Left renal cortex interstitium (tissue), 4 donors: Measurements from ENCODE around the gene UBE2J1. TPM values are rescaled to one million over a fixed set of nuclear protein-coding genes. Genes with fewer than 3 reads are reported as not detected.
"Not testable (repeated sequence)": the region's sequence is repeated elsewhere in the genome, so short reads cannot be mapped to it uniquely, and the experiment has no call there.

Experiments
- DNase-seq, 4 donors: peaks; one replicate each; pipeline ENCODE4 v3.0.0-alpha.2; 2013; ENCODE audit warnings: low read depth in 4 of 4, low spot score in 2 of 4, missing footprints in 1 of 4
- polyA plus RNA-seq, 4 donors: library from polyadenylated mRNA; unstranded; fragments of 120-200 nt; gene quantifications; one replicate each; pipeline ENCODE4 v1.2.1, GENCODE V29; 2013; ENCODE audit not compliant: insufficient read length in 4 of 4

The UBE2J1 gene, protein sequence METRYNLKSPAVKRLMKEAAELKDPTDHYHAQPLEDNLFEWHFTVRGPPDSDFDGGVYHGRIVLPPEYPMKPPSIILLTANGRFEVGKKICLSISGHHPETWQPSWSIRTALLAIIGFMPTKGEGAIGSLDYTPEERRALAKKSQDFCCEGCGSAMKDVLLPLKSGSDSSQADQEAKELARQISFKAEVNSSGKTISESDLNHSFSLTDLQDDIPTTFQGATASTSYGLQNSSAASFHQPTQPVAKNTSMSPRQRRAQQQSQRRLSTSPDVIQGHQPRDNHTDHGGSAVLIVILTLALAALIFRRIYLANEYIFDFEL
- 10 to 100 TPM; 51.4 to 63.6 (median 57.5) TPM for polyA plus RNA-seq

DNA sequence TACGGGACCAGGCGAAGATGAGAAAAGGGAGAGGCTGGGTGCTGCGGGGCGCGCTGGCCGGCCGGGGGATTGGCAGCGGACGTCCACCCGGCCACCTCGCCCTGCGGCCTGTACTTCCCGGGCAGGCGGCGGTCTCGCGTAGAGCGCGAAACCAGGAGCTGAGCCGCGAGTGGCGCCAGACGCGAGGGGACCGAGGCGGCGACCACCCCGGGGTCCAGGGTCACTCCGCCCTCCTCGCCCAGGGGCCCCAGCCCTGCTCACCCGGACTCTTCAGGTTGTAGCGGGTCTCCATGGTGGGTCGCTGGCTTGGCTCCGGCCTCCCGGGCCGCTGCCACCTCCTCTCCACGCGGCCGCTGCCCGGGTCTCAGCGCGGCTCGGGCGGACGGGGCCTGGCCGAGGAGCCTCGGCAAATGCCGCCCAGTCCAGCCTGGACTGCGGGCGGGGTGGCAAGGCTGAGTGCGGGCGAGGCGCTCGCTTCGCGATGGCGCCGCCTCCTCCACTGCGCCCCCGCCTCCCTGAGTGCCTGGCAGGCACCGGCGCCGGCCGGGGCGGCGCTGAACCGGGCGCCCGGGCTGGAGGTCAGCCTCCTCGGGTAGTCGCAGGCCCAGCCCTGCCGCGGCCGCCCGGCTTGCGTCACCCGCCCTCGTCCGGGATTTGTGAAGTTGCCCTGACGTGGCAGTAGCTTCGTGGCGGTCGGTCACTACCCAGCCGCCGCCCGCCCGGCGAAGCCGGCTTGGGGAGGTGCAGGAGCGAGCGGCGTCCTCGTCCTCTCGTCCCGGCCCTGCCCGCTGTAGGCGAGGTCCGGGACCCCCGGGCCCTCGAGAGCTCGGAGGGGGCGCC, at the start of gene UBE2J1:
Gene UBE2J1 (minus strand): TSS at position 445 of the 840 bp plus-strand sequence. CDS start 153 bp downstream, at position 292.
- DNase-seq = peak in 3 of 4 donors; percentile 66 to 69 (median 67)

DNA sequence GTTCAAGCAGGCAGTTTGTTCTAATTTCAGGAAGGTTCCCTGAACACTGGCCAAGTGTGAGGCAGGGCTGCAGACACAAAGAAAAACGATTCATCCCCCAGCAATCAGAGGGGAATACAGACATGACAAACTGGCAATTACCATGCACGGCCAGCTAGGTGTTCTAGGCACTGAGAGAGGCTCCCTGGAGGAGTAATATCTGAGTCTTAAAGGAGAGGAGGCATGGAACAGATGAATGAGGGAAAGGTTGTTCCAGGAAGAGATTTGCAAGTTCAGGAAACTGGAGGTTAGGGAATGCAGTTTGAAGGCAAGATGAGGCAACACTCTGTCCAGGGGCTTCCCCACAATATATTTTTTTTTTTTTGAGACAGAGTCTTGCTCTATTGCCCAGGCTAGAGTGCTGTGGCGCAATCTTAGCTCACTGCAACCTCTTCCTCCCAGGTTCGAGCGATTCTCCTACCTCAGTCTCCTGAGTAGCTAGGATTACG, 48.4 kb upstream of the UBE2J1 start:
- no peak for DNase-seq

DNA sequence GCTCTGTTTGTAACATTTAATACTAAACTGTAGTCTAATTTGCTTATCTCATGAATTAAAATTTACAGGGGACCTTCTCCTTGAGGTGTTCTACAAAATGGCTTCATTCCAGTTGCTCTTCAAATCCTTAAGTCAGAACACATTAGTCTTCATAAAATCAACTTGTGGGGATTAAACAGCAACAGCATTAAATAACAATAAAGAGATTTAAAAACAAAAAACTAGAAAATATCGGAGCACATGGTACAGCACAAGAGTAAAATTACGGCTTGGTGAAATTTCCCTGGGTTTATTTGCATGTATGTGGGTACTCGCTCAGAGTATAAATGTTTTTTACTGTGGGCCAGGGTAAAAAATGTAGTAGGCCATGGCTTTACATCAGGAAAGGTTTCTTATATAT, 47.5 kb upstream of the UBE2J1 start:
- no peak for DNase-seq

DNA sequence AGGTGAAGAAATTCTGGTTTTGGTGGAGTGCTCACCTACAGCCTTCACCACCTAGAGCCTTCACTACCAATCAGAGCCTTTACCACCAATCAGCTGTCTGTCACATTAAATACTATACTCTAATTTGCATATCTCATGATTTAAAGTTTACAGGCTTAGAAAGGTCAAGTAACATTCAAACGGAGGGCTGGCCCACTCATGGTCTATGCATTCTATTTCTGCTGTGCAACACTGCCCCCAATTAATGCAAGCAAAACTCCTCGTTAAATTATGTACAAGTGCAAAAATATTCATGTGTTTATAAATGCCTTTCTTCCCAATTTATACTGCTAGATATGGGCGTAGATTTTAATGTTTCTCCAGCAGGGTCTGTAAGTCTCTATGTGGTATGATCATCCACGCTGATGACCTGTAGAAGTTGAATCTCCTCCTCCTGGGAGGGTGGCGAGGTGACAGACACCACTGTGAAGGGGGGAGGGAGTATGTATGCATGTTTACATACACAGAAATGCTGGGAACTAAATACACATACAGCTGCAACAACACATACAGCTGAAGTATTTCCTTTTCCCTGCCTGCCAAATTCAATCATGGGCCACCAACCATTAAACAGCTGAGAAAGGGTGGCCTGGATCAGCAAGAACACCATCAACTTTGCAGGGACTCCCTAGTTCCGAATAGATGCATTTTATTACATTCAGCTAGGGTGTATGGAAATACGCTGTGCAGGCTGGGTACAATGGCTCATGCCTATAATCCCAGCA, 46.4 kb upstream of the UBE2J1 start:
- no peak for DNase-seq

DNA sequence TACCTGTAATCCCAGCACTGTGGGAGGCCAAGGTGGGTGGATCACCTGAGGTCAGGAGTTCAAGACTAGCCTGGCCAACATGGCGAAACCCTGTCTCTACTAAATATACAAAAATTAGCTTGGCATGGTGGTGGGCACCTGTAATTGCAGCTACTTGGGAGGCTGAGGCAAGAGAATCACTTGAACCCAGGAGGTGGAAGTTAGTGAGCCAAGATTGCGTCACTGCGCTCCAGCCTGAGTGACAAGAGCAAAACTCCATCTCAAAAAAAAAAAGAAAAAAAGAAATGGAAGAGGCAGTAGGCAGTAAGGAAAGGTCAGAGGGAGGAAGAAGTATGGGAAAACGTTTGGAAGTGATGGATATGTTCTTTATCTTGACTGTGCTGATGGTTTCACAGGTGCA, 45.4 kb upstream of the UBE2J1 start:
- DNase-seq = not testable (repeated sequence)

DNA sequence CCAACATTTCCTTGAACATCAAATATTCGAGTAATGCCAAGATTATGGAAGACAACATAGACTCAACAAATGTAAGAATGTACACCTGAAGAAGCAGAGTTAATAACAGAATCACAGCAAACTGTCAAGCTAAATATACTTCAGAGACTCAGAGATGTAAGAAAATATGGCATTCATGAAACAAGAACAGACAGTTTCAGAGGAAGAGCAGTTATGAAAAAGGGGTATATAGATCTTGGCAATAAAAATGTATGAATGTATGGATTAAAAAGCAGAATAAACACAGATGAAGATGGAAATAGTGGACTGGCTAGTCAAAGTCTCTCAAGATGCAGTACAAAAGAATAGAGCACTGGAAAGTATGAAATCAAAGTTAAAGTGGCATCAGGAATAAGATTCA, 41.1 kb upstream of the UBE2J1 start:
- DNase-seq = no peak

DNA sequence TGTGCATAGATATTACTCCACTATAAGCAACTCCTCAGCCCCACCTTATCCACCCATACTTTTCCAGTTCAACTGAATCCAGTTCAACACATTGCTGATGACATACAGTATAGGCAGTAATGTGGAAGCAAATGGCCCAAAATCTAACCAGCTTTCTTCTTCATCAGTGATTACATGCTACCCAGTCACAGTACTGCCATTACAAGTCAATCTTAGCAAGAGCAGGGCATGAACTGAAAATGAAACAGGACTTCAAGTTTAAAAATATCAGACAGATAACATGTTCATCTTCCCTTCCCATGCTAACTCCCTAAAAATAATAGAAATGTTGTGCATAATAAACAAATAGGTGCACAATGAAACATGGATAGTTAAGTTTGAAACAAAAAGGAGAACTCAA, 40.3 kb upstream of the UBE2J1 start:
- DNase-seq = no peak

DNA sequence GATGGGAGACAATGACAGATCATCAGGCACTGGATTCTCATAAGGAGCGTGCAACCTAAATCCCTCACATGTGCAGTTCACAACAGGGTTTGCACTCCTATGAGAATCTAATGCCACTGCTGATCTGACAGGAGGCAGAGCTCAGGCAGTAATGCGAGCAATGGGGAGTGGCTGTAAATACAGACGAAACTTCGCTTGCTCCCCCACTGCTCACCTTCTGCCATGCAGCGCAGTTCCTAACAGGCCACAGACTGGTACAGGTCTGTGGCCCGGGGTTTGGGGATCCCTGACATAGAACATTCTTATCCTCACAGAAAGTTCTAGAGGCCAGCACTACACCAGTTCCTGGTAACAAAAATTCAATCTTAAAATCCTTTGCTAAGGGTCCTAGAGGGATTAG, 36.3 kb upstream of the UBE2J1 start:
- DNase-seq = no peak

DNA sequence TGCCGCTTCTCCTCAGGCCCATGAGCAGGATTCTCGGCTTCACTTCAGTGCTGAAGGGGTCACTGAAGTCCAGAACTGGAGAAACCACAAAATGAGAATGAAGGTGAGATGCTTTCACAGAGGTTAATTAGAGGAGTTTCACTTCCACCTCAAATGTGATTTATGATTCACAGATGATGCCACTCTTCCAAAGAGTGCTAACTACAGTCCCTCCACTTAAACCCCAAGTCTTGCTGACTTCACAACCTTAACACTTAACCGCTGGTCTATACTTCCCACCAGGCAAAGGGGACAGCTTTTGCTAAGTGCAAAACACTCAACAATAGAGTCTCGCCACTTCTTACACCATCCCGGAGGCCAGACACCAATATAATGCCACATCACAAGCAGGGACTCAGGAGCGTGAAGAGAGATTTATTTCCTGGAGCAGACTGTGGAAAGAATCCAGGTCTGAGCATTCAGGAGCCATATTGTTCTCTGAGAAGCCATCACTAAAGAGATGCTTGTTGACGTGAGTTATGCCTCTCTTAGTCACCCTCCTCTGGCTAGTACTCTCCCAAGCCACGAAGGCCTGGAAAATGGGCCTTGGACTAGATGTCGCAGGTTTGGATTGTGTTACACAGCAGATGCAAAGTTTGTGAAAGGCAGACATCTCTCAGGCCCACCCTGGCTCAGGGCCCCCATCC, 35.1 kb upstream of the UBE2J1 start:
- DNase-seq = no peak

DNA sequence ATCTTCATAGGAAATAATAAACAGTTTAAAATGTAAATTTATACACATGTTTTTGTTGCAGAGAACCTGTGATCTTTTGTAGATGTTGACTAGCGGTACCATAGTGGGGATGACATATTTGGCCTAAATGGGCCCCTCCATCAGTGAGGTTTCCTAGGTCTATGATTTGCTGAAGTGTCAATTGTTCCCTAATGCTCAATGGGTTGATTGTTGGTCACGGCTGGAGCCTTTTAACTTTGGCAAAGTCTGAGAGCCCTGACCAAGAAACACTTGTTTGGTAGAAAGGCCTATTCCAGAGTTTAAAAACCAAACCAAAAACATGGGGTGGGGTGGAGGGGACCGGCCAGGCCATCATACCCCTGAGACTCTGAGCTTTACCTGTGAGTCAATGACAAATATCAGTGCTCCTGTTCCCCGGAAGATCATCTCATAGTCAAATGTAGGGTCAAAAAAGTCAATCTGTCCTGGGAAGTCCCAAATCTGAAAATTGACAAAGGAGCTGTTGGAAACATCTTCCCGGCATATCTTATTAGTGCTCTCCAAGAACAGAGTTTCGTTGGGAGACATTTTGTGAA, 34.5 kb upstream of the UBE2J1 start:
- no peak for DNase-seq

DNA sequence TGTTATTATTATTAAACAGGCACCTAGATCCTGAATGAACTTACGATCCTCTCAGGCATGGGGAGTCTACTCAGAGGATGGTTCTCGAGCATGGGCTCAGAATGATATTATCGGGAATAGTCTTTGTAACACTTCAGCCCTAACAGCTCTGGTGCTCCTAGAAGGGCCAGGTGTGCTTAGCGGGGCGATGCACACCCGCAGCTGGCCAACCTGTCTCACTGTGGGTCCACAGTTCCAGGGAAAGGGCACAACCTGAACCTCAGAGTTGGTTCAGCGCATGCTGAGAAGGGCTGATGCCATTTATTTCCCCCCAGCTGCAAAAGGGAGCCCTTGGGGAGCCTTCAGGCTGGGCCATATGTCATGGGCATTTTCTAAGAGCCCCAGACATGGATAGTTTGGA, 33.3 kb upstream of the UBE2J1 start:
- no peak for DNase-seq

DNA sequence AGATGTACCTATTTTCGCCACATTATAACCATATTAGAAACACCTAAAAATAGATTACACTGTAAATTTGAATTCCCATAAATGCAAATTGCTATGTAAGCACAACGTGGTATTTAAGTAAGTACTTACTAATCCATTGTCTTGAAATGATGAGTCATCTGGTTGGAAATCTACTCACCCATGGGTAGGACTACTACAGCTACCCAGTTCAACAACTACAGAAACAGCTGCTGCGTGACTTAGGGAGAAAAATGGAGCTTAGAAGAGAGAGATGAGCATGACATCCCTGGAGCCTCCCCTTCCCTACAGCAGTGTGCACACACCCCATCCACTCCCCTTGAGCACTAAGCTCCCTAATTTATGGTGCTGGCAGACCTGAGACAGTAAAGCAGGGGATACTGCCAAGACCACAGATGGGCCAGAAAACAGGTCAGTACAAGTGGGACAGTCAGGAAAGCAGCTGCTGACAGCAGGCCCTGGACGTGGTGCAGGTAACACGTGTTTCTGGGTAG, 32.7 kb upstream of the UBE2J1 start:
- no peak for DNase-seq

DNA sequence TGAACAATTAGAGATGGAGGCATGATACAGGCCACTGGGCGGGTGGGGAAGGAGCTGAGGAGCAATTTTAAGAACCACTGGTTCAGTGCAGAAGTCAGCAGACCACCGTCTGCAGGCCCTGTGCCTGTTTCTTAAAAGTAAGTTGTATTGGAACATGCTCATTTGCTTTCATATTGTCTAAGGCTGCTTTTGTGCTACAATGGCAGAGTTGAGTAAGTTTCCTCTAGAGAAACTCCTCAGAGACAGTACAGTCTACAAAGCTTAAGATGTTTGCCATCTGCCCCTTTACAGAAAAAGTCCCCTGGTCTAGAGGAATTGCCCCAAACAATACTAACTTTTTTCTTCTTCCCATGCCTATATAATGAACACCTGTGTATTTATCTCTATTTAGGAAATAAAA, 28.5 kb upstream of the UBE2J1 start:
- no peak for DNase-seq

DNA sequence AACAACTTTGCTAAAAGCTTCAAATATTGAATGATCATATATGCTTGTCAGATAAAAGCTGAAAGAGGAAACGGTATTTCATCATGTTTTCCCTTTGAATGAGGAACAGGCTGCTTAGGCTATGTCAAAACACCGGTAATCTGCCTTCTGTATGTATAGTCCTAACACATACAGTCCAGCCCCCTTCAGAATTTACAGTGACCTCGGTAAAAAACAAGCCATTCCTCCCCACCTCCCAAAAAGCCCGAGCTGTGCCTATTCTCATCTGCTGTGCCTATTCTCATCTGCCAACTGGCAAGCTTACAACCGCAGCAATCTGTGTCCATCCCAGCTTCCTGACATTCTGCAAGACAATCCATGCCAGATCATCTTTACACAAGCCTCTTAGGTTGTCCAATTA, 26.8 kb upstream of the UBE2J1 start:
- DNase-seq = no peak

DNA sequence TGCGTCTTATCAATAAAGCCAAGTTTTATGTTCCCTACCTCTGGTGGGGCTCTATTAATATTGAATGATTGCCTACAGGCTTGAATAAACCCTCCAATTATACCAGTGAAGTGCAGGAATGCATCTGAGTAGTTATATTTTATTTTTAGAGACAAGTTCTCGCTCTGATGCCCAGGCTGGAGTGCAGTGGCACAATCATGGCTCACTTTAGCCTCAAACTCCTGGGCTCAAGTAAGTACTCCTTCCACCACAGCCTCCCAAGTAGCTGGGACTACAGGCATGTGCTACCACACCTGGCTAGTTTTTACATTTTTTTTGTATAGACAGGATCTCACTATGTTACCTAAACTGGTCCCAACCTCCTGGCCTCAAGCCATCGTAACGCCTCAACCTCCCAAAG, 26.1 kb upstream of the UBE2J1 start:
- DNase-seq = no peak

DNA sequence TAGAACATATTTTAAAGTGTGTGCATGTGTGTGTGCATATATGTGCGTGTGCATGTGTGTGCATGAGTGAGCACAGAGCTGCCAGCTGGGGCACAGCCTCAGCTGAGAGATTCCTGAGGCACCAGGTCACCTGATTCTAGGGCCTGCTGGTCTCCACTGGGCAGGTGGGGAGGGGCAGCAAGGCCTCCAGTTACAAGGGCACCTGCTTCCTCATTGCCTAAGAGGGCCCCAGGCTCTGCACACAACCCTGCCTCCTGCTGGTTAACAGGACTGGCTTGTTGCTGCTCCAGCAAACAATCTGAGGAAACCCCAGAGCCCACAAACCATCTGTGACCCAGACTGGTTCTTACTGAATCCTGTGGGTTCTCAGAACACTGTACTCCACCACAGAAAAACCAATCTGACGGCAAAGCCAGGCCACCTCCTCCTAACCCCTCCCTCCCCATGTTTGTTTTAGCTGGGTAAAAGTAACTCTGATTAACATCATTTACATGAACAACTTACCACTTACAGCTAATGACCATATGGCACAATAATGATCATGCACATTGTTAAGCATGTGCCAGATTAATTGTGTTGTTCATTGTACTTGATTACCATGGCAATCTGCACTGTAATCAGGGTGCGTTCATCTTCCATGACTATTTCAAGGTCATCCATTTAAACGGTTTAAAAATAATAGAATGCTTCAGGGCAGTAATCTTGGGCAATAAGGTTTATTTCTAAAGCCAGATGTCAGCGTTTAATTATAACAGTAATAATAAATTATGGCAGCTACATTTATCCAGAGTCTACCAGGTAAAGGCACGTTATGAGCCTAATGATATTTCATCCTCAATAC, 23.1 kb upstream of the UBE2J1 start:
- DNase-seq = peak in 2 of 4 donors; percentile 56 to 64

DNA sequence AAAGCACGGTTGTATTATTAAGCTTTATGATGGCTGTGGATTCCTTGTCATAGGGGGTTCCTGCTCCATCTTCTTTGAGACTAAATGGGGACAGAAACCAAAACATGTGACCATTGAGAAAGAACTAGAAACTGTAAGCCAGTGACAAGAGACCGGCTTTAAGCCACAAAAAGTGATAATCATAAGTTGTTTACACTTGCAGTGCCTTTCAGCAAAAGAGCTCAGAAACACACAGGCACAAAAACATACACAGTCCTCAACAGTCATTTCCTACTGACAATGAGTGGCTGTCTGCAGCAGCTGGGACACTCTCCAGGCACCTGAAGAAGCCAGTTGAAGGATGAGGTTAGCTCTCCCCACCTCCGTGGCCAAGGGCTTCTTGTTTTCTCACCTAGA, 20.0 kb upstream of the UBE2J1 start:
- DNase-seq = no peak

DNA sequence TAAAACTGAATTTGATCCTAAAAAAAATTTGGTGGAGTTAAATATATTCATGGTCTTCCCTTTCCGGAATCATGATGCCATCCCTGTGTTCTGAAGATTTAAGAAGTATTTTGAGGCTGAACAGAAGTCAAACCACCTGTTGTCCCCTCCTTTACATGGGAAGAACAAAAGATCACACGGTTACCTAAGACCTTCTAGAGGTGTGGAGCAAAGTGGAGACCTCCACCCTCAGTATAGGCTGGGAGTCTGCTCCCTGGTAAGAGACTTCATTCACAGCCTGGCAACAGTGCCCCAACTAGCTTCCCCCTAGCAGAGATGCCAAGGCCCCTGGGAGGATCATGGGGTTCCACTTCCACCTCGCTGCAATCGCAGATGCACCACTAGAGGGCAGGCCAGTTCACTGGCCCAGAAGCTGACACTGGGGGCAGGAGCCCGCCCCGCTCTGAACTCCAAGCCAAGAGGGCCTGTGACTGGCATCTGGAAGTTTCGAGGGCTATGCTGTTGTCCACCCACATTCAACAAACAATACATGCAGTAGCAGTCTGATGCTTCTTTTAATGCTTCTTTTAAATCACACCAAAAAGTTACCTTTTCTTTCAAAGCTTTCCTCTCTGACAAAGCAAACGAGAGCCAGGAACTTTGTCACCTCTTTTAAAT, 19.5 kb upstream of the UBE2J1 start:
- DNase-seq = no peak
